GM23338 (cell line): ENCODE data around the gene RPL26. TPM values are rescaled to one million over a fixed set of nuclear protein-coding genes. Genes with fewer than 3 reads are reported as not detected.
"Not testable (repeated sequence)": the region's sequence is repeated elsewhere in the genome, so short reads cannot be mapped to it uniquely, and the experiment has no call there.

Experiments
- ATAC-seq: fragments of 200-7000 bp; cut with Tn5 transposase; 3 replicates; pipeline ENCODE4 v1.9.1; 2020
- DNase-seq: peaks from one replicate; pipeline ENCODE4 v3.0.0-alpha.2; 2015; ENCODE audit warnings: low spot score
- H2AFZ ChIP-seq: fragments of 200-600 bp; sonication (generic); 2 replicates; pipeline ENCODE4 v1.8.0; 2016; ENCODE audit warnings: antibody characterized with exemption, mild to moderate bottlenecking, moderate library complexity
- H3F3A ChIP-seq: fragments of 200-600 bp; sonication (generic); replicated peaks from 2 replicates; pipeline ENCODE4 v1.8.0; 2017; ENCODE audit warnings: antibody characterized with exemption, mixed run types, low read depth
- H3K27ac ChIP-seq: fragments of 200-600 bp; sonication (generic); 2 replicates; pipeline ENCODE4 v1.6.1; 2016; ENCODE audit warnings: low read depth
- H3K27me3 ChIP-seq: fragments of 200-600 bp; sonication (generic); 2 replicates; pipeline ENCODE4 v1.8.0; 2016; ENCODE audit warnings: mild to moderate bottlenecking, mixed run types, moderate library complexity; ENCODE audit not compliant: insufficient read depth
- H3K36me3 ChIP-seq: fragments of 200-600 bp; sonication (generic); 2 replicates; pipeline ENCODE4 v1.8.0; 2016; ENCODE audit warnings: mild to moderate bottlenecking; ENCODE audit not compliant: insufficient read depth
- H3K4me1 ChIP-seq: fragments of 200-600 bp; sonication (generic); 2 replicates; pipeline ENCODE4 v1.8.0; 2016; ENCODE audit warnings: mild to moderate bottlenecking, moderate library complexity; ENCODE audit not compliant: insufficient read depth
- H3K4me2 ChIP-seq: fragments of 200-600 bp; sonication (generic); 2 replicates; pipeline ENCODE4 v1.7.1; 2017; ENCODE audit warnings: mixed run types
- H3K4me3 ChIP-seq: fragments of 200-600 bp; sonication (generic); 2 replicates; pipeline ENCODE4 v1.6.1; 2016; ENCODE audit warnings: mixed run types
- H3K79me2 ChIP-seq: fragments of 200-600 bp; sonication (generic); replicated peaks from 2 replicates; pipeline ENCODE4 v1.8.0; 2017; ENCODE audit warnings: mild to moderate bottlenecking; ENCODE audit not compliant: insufficient read depth
- H3K9me2 ChIP-seq: fragments of 200-600 bp; sonication (generic); 2 replicates; pipeline ENCODE4 v1.8.0; 2017; ENCODE audit not compliant: insufficient read depth
- H4K20me1 ChIP-seq: fragments of 200-600 bp; sonication (generic); replicated peaks from 2 replicates; pipeline ENCODE4 v1.8.0; 2017; ENCODE audit warnings: mild to moderate bottlenecking; ENCODE audit not compliant: insufficient read depth
- H3K27ac Mint-ChIP-seq: 2 replicates; pipeline ENCODE4 v1.8.0; 2020; ENCODE audit warnings: inconsistent platforms, mild to moderate bottlenecking, moderate library complexity, mixed read lengths
- H3K27me3 Mint-ChIP-seq: 3 replicates; pipeline ENCODE4 v1.8.0; 2022; ENCODE audit warnings: low read depth, mild to moderate bottlenecking, moderate library complexity, mixed read lengths, inconsistent platforms; ENCODE audit not compliant: insufficient read depth, poor library complexity
- H3K36me3 Mint-ChIP-seq: 3 replicates; pipeline ENCODE4 v1.8.0; 2021; ENCODE audit warnings: low read depth, mild to moderate bottlenecking, inconsistent platforms, moderate library complexity, mixed read lengths
- H3K4me1 Mint-ChIP-seq: 3 replicates; pipeline ENCODE4 v1.8.0; 2020; ENCODE audit warnings: mild to moderate bottlenecking, inconsistent platforms, mixed read lengths
- H3K4me3 Mint-ChIP-seq: 3 replicates; pipeline ENCODE4 v1.8.0; 2021; ENCODE audit warnings: moderate library complexity, mild to moderate bottlenecking, inconsistent platforms, mixed read lengths
- H3K9me3 Mint-ChIP-seq: 3 replicates; pipeline ENCODE4 v1.8.0; 2020; ENCODE audit warnings: moderate library complexity, mild to moderate bottlenecking, inconsistent platforms, mixed read lengths
- CREB1 ChIP-seq: fragments of 250-450 bp; sonication (Bioruptor Pico); IDR thresholded peaks from 2 replicates; pipeline ENCODE4 v1.5.0; 2020; ENCODE audit warnings: low read depth, mild to moderate bottlenecking, moderate library complexity
- ETS1 ChIP-seq: IDR thresholded peaks from 2 replicates; pipeline ENCODE4 v1.6.1; 2016; ENCODE audit warnings: antibody characterized with exemption
- JUNB ChIP-seq: IDR thresholded peaks from one replicate; pipeline ENCODE4 v1.6.1; 2016; ENCODE audit warnings: antibody characterized with exemption; ENCODE audit not compliant: unreplicated experiment
- NANOG ChIP-seq: IDR thresholded peaks from 2 replicates; pipeline ENCODE4 v1.6.1; 2016; ENCODE audit warnings: antibody characterized with exemption, borderline replicate concordance
- POLR2AphosphoS5 ChIP-seq: IDR thresholded peaks from 2 replicates; pipeline ENCODE4 v1.6.1; 2016; ENCODE audit warnings: antibody characterized with exemption, low read depth
- STAT1 ChIP-seq: IDR thresholded peaks from one replicate; pipeline ENCODE4 v1.6.1; 2016; ENCODE audit warnings: antibody characterized with exemption; ENCODE audit not compliant: unreplicated experiment
- ZNF331 ChIP-seq: fragments of 250-450 bp; sonication (Bioruptor Pico); IDR thresholded peaks from 2 replicates; pipeline ENCODE4 v1.5.0; 2020; ENCODE audit warnings: low read depth, mild to moderate bottlenecking, moderate library complexity
- polyA plus RNA-seq: library from polyadenylated mRNA; unstranded; fragments of >200 nt; fragmentation: Nextera tagmentation; extraction: Ambion mirVana; gene quantifications from 2 replicates; pipeline ENCODE4 v1.2.1, GENCODE V29; 2016
- total RNA-seq: library from RNA; depleted of rRNA; stranded (reverse); fragments of >200 nt; shearing (Covaris generic); gene quantifications from 2 replicates; pipeline ENCODE4 v1.2.3, GENCODE V29; 2014
- TF ChIP-seq, protein P1 (sequence below): IDR thresholded peaks from one replicate; pipeline ENCODE4 v1.6.1; 2018; ENCODE audit warnings: antibody characterized with exemption; ENCODE audit not compliant: unreplicated experiment

Gene RPL26
- total and polyA plus RNA-seq, 2 experiments from 2014 or later: 2,274 to 3,158 TPM

GRCh38 chr17:8350339-8350738, 32.7 kb downstream of the RPL26 start:
- H3K9me3 Mint-ChIP-seq: no peaks in the 10 kb centered on the region; the same call in 2 of the 3 replicates
- ATAC-seq: no peak

GRCh38 chr17:8347001-8347400, 36.0 kb downstream of the RPL26 start:
- H3K9me3 Mint-ChIP-seq, H3K27ac Mint-ChIP-seq, H3K27me3 ChIP-seq, H3K4me3 Mint-ChIP-seq, ATAC-seq, H3K4me1 Mint-ChIP-seq, H3F3A ChIP-seq, H3K9me2 ChIP-seq, H3K36me3 ChIP-seq, H3K79me2 ChIP-seq, H3K36me3 Mint-ChIP-seq, DNase-seq, H4K20me1 ChIP-seq, H3K27me3 Mint-ChIP-seq, H3K4me1 ChIP-seq, H3K4me3 ChIP-seq, H3K27ac ChIP-seq, H3K4me2 ChIP-seq: not testable (repeated sequence)
- 0 out of 2 replicates have a peak overlapping the region, but pooled peaks have one; percentile 74 for H2AFZ ChIP-seq

More at GRCh38 chr17:8350339-8350738, 32.7 kb downstream of the RPL26 start:
- no peak overlapping the region for H3K27ac ChIP-seq
- H3F3A ChIP-seq: no peaks in the 10 kb centered on the region
- peaks cover 3% of the 10 kb centered on the region; the same call in 1 of the 2 replicates for H3K4me1 ChIP-seq
- Mint-ChIP-seq H3K4me3 (no peak overlapping the region), H3K36me3 (no peaks in the 10 kb centered on the region), H3K27me3 (no peaks in the 10 kb centered on the region), H3K4me1 (peaks cover 5% of the 10 kb centered on the region), H3K27ac (no peak overlapping the region)
- DNase-seq: no peak
- no peak overlapping the region for H3K4me2 ChIP-seq
- no peak overlapping the region for H2AFZ ChIP-seq
- no peak overlapping the region for H3K4me3 ChIP-seq
- H3K79me2 ChIP-seq: no peaks in the 10 kb centered on the region
- no peaks in the 10 kb centered on the region for H3K27me3 ChIP-seq
- H3K36me3 ChIP-seq: no peaks in the 10 kb centered on the region
- no peaks in the 10 kb centered on the region for H4K20me1 ChIP-seq
- H3K9me2 ChIP-seq: peaks cover 5% of the 10 kb centered on the region; the same call in 1 of the 2 replicates
- TF ChIP-seq CREB1 (CRISPR knock-in tag): no peak

DNA sequence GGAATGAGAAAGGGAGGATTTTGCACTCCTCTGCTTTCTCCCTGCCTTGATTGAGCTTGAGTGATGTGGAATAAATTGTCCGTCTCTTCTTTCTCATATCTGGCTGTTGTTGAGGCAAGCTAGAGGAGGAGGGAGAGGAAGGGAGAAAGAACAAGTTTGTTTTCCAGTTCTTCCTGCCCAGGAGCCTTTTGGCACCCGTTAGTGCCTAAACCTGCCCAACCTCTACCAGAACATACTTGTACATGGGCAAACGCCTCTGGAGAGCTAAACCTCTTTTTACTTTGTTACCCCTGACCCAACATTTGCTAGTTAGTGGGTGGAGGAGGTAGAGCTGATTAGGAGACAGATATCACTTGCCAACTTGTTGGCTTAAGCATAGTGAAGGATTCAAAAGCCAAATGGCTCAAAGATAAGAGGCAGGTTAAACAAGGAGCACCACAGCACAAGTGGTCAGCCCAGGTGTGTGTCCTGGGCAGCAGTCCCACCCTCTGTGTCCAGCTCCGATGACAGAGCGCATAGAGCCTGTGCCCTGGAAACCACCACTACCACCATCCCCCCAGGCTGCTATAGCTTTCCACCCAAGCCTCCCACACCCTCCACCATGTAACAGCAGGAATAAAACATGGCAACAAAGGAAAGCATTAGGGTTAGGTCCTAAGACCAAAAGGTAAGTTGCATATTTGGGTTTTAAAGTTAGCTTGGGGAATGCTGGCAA, 36.9 kb downstream of the RPL26 start:
- H3K27ac Mint-ChIP-seq: no peak overlapping the region
- H4K20me1 ChIP-seq: no peaks in the 10 kb centered on the region
- no peak overlapping the region for H3K27ac ChIP-seq
- H3K4me3 Mint-ChIP-seq: no peak overlapping the region
- H3K27me3 Mint-ChIP-seq: no peaks in the 10 kb centered on the region
- DNase-seq: no peak
- no peaks in the 10 kb centered on the region for H3K79me2 ChIP-seq
- no peak for ATAC-seq
- H3K4me1 ChIP-seq: peaks cover 3% of the 10 kb centered on the region; the same call in 1 of the 2 replicates
- no peaks in the 10 kb centered on the region for H3K9me3 Mint-ChIP-seq
- H3K27me3 ChIP-seq: no peaks in the 10 kb centered on the region
- H3K4me1 Mint-ChIP-seq: peaks cover 5% of the 10 kb centered on the region
- H2AFZ ChIP-seq: peak overlapping the region; percentile 74; the same call in 1 of the 2 replicates
- H3K36me3 Mint-ChIP-seq: no peaks in the 10 kb centered on the region
- no peak overlapping the region for H3K4me2 ChIP-seq
- H3K4me3 ChIP-seq: no peak overlapping the region
- peaks cover 10% of the 10 kb centered on the region; the same call in 1 of the 2 replicates for H3K9me2 ChIP-seq
- H3K36me3 ChIP-seq: no peaks in the 10 kb centered on the region
- no peaks in the 10 kb centered on the region for H3F3A ChIP-seq
- TF ChIP-seq NANOG: no peak

- Mint-ChIP-seq H3K36me3 (no peaks in the 10 kb centered on the region), H3K9me3 (no peaks in the 10 kb centered on the region), H3K4me3 (no peak overlapping the region), H3K27me3 (no peaks in the 10 kb centered on the region), H3K4me1 (peaks cover 5% of the 10 kb centered on the region), H3K27ac (no peak overlapping the region)
- Histone ChIP-seq H2AFZ (peak overlapping the region; percentile 63; the same call in 1 of the 2 replicates), H3K4me3 (no peak overlapping the region), H3K27ac (no peak overlapping the region), H3K36me3 (no peaks in the 10 kb centered on the region), H3K79me2 (no peaks in the 10 kb centered on the region), H3F3A (no peaks in the 10 kb centered on the region), H3K4me1 (peaks cover 5% of the 10 kb centered on the region; the same call in 1 of the 2 replicates), H3K27me3 (no peaks in the 10 kb centered on the region), H4K20me1 (no peaks in the 10 kb centered on the region), H3K9me2 (peaks cover 10% of the 10 kb centered on the region; the same call in 1 of the 2 replicates), H3K4me2 (no peak overlapping the region)
- no peak for DNase-seq
- TF ChIP-seq ZNF331: no peak
- no peak for TF ChIP-seq CREB1 (CRISPR knock-in tag)
- no peak for TF ChIP-seq NANOG
- TF ChIP-seq, protein P1, sequence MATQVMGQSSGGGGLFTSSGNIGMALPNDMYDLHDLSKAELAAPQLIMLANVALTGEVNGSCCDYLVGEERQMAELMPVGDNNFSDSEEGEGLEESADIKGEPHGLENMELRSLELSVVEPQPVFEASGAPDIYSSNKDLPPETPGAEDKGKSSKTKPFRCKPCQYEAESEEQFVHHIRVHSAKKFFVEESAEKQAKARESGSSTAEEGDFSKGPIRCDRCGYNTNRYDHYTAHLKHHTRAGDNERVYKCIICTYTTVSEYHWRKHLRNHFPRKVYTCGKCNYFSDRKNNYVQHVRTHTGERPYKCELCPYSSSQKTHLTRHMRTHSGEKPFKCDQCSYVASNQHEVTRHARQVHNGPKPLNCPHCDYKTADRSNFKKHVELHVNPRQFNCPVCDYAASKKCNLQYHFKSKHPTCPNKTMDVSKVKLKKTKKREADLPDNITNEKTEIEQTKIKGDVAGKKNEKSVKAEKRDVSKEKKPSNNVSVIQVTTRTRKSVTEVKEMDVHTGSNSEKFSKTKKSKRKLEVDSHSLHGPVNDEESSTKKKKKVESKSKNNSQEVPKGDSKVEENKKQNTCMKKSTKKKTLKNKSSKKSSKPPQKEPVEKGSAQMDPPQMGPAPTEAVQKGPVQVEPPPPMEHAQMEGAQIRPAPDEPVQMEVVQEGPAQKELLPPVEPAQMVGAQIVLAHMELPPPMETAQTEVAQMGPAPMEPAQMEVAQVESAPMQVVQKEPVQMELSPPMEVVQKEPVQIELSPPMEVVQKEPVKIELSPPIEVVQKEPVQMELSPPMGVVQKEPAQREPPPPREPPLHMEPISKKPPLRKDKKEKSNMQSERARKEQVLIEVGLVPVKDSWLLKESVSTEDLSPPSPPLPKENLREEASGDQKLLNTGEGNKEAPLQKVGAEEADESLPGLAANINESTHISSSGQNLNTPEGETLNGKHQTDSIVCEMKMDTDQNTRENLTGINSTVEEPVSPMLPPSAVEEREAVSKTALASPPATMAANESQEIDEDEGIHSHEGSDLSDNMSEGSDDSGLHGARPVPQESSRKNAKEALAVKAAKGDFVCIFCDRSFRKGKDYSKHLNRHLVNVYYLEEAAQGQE: no peak
- no peak for TF ChIP-seq ETS1
- no peak for TF ChIP-seq POLR2AphosphoS5
- no peak for TF ChIP-seq JUNB
- TF ChIP-seq STAT1: no peak
- no peak; the same call in 2 of the 3 replicates for ATAC-seq
These were observed 37.8 kb downstream of the RPL26 start for GRCh38 chr17:8345052-8345690.
